Superior temporal gyrus (tissue), 1 donor: ENCODE measurements around the gene LRTM2.
"Not testable (repeated sequence)": the region's sequence is repeated elsewhere in the genome, so short reads cannot be mapped to it uniquely, and the experiment has no call there.

Source experiments
- DNase-seq: peaks from one replicate; pipeline ENCODE4 v3.0.0-alpha.2; 2016; ENCODE audit errors: extremely low spot score

LRTM2 gene

DNA sequence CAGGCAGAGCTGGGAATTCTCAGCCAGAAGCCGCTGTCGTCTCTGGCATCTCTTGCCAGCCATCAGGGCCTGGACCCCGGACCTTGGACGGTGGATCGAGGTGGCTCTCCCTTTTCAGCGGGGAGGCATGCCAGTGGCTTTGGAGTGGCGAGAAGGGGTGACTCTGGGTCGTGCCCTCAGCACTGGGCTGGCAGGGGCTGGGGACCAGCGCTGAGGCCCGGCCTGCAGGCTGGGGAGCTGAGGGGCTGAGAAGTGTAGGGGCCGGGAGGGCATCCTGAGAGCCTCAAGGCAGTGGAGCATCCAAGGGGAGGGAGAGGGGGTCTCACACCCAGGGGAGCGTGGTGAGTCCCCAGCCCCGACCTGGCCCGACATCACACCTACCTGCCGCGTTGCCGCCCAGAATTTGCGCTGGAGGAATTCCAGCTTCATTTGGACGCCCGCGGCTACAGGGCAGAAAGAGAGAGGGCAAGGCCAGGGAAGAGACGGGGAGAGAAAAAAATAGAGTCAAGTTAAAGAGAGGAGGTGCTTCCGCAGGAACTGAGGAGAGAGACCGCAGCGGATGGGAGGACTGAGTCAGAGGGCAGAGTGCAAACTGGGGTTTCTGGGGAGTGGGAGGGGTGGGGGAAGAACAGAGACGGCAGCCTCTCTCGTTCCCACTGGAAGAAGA is 9.0 kb upstream of the LRTM2 start:
- DNase-seq = no peak

DNA sequence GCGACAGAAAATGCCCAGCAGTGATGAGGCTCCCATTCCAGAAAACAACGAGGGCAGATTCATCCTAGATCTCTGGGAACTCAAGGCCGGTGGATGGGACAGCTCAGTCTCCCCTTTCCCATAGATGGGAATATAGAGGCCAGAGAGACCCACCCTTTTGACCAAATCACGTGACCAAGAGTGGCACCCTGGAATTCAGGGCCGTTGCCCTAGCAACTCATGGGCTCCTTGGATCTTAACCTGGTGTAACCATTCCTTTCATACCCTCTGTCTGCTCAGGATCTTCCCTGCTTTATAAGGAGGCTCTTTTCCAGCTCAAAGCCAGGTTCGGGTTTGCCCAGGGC is 8.4 kb upstream of the LRTM2 start:
- DNase-seq = no peak

- DNase-seq = no peak
These were observed 7.6 kb upstream of the LRTM2 start for GRCh38 chr12:1812650-1813302.

- no peak for DNase-seq
These were observed 6.1 kb upstream of the LRTM2 start for GRCh38 chr12:1814266-1814665.

GRCh38 chr12:1815108-1815507 is 5.3 kb upstream of the LRTM2 start:
- no peak for DNase-seq

GRCh38 chr12:1815814-1816729 is 4.3 kb upstream of the LRTM2 start:
- DNase-seq = no peak

DNA sequence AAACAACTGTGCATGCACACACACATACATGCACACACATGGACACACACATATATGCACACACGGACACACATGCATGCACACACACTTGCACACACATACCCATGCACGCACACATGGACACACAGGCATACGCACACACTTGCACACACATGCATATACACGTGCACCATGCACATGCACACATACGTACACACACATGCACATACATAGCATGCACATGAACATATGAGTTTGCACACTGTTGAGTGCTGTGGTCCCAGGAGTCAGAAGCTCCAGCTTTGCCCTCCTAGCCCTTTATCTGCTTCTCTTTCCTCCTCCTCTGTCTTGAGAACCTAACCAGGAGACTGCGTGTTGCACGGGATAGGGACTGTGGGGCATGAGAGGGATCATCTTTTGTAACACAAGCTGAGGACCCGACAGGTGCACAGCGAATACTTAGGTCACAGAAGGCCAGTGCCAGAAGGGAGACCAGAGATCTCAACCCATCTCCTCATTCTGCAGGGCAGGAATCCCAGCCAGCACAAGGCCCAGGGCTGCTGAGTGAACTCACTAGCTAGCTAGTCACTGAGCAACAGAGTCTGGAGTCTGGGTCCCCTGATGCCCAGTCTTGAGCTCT is 3.5 kb upstream of the LRTM2 start:
- DNase-seq = no peak

GRCh38 chr12:1817928-1818327 is 2.4 kb upstream of the LRTM2 start:
- not testable (repeated sequence) for DNase-seq

- DNase-seq = no peak
These were observed 1.3 kb upstream of the LRTM2 start for GRCh38 chr12:1819050-1819449.

DNA sequence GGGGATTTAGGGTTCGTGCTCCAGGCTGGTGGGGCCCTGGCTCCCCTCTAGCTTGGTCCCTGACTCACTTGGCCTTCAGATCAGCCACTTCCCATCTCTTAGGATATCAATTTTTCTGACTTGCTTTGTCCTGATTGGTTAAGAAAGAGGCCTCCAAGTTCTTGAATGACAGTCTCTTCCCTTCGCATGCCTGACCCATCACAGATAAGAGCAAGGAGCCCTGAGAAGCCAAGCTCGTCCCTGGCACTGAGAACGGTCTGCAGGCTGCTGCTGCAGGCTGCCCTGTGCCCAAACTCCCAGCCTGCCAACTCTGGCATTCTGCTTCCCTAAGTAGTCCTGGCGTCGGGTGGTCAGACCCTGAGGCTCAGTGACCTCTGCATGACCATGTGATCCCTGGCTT is 794 bp upstream of the LRTM2 start:
- DNase-seq = no peak

GRCh38 chr12:1820896-1821291 is 529 bp downstream of the LRTM2 start:
- DNase-seq = no peak

DNA sequence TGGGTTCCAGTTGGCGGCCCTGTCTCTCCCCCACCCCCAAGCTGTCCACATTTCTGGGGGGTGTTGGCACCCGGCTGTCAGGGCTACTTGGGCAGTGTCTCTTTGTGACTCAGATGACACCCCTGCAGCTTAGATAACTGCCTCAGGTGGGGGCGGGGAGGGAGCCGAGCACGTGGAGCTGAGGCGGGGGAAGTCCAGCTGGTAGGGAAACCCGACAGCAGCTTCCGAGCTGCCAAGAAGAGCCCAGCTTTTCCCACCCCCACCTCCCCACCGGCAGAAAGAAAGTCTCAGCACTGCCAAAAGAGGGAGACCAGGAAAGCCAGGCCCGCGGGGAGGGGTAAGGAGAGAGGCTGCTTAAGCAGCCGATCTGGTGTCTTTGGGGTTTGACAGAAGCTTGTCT is 1.4 kb downstream of the LRTM2 start:
- DNase-seq = no peak

DNA sequence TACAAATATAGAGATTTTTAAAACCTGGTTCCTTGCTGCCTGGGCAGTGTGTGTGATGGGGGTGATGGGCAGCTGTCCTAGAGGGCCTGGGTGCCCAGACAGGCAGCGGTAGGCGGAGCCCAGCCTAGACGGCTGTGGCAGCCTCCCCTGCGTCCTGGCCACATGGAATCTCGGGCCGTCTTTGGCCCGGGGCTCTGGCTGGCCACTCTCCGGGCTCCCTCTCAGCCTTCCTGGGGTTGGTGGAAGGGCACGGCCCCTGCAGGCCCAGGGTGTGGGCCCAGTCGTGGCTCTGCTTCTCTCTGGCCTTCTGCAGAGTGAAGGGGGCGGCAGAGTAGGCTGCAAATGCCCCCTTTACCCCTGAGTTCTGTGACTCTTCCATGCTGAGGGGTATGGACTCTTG is 2.3 kb downstream of the LRTM2 start:
- DNase-seq = no peak

- no peak for DNase-seq
These were observed 2.9 kb downstream of the LRTM2 start for GRCh38 chr12:1823237-1823636.

DNA sequence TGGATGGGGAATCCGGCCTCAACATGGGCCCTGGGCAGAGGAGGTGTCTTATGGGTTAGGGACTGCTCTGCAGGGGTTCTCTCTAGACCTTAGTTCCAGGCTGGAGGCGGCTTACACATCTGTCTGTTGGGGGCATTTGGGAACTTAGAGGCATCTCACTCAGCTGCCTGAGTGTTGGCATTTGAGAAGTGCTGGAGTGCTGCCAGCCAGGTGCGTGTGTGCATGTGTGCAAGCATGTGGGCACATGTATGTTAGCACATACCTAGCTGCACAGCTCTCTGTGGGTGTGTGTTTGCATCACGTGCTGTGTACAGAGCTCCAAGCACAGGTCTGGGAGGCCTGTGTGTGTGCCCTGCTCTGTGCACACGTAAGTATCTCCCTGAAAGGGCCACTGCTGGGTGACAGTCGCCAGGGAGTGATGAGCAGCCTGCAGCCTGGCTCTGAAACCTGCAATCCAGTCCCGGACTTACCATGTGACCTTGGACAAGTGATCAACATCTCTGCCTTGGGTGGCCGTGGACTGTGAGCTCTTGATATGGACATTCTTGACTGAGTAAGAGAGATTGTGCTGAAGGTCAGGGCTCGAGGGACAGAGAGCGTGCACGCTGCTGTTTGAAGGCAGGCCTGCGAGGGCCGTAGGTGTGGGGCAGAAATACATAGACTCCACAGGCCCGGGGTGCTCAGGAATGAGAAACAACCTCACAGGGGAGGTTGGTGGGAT is 5.2 kb downstream of the LRTM2 start:
- no peak for DNase-seq

DNA sequence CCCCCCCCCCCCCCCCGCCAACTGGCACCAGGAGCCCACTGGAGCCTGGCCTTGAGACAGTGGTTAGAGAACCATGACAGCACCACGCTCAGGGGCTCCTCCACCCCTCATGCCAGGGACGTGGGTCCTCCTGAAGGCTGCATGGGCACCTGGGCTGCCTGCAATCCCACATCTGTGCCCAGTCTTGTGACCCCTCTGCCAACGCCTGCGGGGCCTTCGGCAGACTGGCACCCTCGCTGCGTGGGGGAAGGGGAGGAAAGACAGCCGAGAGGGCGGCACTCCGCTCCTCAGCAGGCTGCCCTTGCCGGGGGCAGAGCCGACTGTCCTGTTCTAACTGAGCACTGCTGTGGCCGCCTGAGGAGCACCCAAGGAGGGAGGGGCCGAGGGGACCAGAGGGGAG is 6.0 kb downstream of the LRTM2 start:
- DNase-seq = no peak

GRCh38 chr12:1826867-1827705 is 6.7 kb downstream of the LRTM2 start:
- no peak for DNase-seq

- DNase-seq = no peak
These were observed 7.8 kb downstream of the LRTM2 start for GRCh38 chr12:1827826-1828805.

DNA sequence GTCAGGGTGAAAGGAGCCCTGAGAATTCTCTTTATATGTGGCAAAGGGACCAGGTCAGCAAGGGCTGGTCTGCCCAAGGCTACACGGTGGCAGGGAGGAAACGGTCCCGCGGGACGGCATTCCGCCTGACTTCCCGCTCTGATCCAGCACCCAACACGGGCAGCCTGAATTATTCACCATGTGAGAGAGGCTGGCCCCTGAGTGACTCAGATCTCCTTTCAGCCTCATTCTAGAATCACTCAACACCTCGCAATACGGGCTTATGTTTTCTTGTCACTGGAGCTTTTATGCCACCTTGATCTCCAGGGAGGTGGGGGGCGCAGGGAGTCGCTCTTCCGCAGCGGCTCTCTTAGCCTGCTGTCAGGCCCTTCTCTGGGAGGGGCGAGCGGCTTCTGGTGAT is 8.5 kb downstream of the LRTM2 start:
- DNase-seq = no peak
